Trophoblast cell (in vitro differentiated cells and primary cell): Measurements from ENCODE around the gene ZNF862.
"Not testable (repeated sequence)": the region's sequence is repeated elsewhere in the genome, so short reads cannot be mapped to it uniquely, and the experiment has no call there.

Source experiments
- DNase-seq, 2 donors: peaks; one replicate each; pipeline ENCODE4 v3.0.0-alpha.2; 2016
- H2AFZ ChIP-seq: 2 replicates; pipeline ENCODE4 v1.6.1; 2013; ENCODE audit warnings: low read length, moderate library complexity, mild to moderate bottlenecking; ENCODE audit not compliant: insufficient read depth, poor library complexity
- H2AK5ac ChIP-seq: 2 replicates; pipeline ENCODE4 v1.6.1; 2013; ENCODE audit warnings: mild to moderate bottlenecking, low read length
- H2BK120ac ChIP-seq: 2 replicates; pipeline ENCODE4 v1.6.1; 2013; ENCODE audit warnings: low read length, mild to moderate bottlenecking, moderate library complexity; ENCODE audit not compliant: insufficient read depth, poor library complexity
- H2BK12ac ChIP-seq: 2 replicates; pipeline ENCODE4 v1.6.1; 2013; ENCODE audit warnings: mild to moderate bottlenecking, low read length, moderate library complexity
- H2BK5ac ChIP-seq: 2 replicates; pipeline ENCODE4 v1.6.1; 2013; ENCODE audit warnings: low read length, low read depth, moderate library complexity, mild to moderate bottlenecking; ENCODE audit not compliant: poor library complexity
- H3K14ac ChIP-seq: 2 replicates; pipeline ENCODE4 v1.6.1; 2013; ENCODE audit warnings: mild to moderate bottlenecking, low read length
- H3K18ac ChIP-seq: 2 replicates; pipeline ENCODE4 v1.6.1; 2013; ENCODE audit warnings: mild to moderate bottlenecking, low read length
- H3K23ac ChIP-seq: 2 replicates; pipeline ENCODE4 v1.6.1; 2013; ENCODE audit warnings: low read length
- H3K27ac ChIP-seq: 2 replicates; pipeline ENCODE4 v1.5.1; 2013; ENCODE audit warnings: low read depth, mild to moderate bottlenecking, inconsistent platforms, low read length, moderate library complexity
- H3K27me3 ChIP-seq: 2 replicates; pipeline ENCODE4 v1.6.1; 2013; ENCODE audit warnings: inconsistent platforms, mild to moderate bottlenecking, low read length, moderate library complexity; ENCODE audit not compliant: insufficient read depth
- H3K36me3 ChIP-seq, 2 experiments: 1 replicate in 1 of 2; 2 replicates in 1 of 2; pipeline ENCODE4 v1.6.1; 2013; ENCODE audit warnings: low read length in 2 of 2, mild to moderate bottlenecking in 2 of 2, moderate library complexity in 1 of 2; ENCODE audit not compliant: insufficient read depth in 2 of 2, control insufficient read depth in 1 of 2
- H3K4ac ChIP-seq: 2 replicates; pipeline ENCODE4 v1.6.1; 2013; ENCODE audit warnings: low read depth, mild to moderate bottlenecking, low read length, moderate library complexity
- H3K4me1 ChIP-seq, 2 experiments: 1 replicate in 1 of 2; 2 replicates in 1 of 2; pipeline ENCODE4 v1.6.1; 2013; ENCODE audit warnings: low read length in 2 of 2, mild to moderate bottlenecking in 2 of 2, moderate library complexity in 1 of 2; ENCODE audit not compliant: insufficient read depth in 2 of 2, control insufficient read depth in 1 of 2
- H3K4me2 ChIP-seq: 2 replicates; pipeline ENCODE4 v1.6.1; 2013; ENCODE audit warnings: inconsistent platforms, mild to moderate bottlenecking, low read length, moderate library complexity
- H3K4me3 ChIP-seq: 2 replicates; pipeline ENCODE4 v1.5.1; 2013; ENCODE audit warnings: mild to moderate bottlenecking, low read depth, low read length, inconsistent platforms
- H3K79me1 ChIP-seq: one replicate; pipeline ENCODE4 v1.6.1; 2013; ENCODE audit warnings: low read length
- H3K79me2 ChIP-seq: 2 replicates; pipeline ENCODE4 v1.6.1; 2013; ENCODE audit warnings: low read length, mild to moderate bottlenecking; ENCODE audit not compliant: control insufficient read depth, insufficient read depth, poor library complexity
- H3K9ac ChIP-seq: 2 replicates; pipeline ENCODE4 v1.6.1; 2013; ENCODE audit warnings: mild to moderate bottlenecking, low read length
- H3K9me3 ChIP-seq: 2 replicates; pipeline ENCODE4 v1.6.1; 2013; ENCODE audit warnings: low read depth, mild to moderate bottlenecking, control low read depth, inconsistent platforms, low read length; ENCODE audit not compliant: insufficient read depth
- H4K12ac ChIP-seq: 2 replicates; pipeline ENCODE4 v1.6.1; 2013; ENCODE audit warnings: low read depth, mild to moderate bottlenecking, low read length, moderate library complexity
- H4K8ac ChIP-seq: 2 replicates; pipeline ENCODE4 v1.6.1; 2013; ENCODE audit warnings: low read depth, mild to moderate bottlenecking, low read length, moderate library complexity
- H4K91ac ChIP-seq: one replicate; pipeline ENCODE4 v1.6.1; 2013; ENCODE audit warnings: low read depth, mild to moderate bottlenecking, low read length, moderate library complexity
- WGBS: extraction: QIAGEN DNeasy Blood & Tissue Kit; methylation state at CpG from one replicate; pipeline ENCODE4 v1.1.7; 2013; ENCODE audit warnings: missing lambda C conversion rate; ENCODE audit not compliant: insufficient read length, insufficient coverage; ENCODE audit errors: extremely low coverage; 5-methylcytosine and 5-hydroxymethylcytosine counted together

Gene ZNF862

GRCh38 chr7:149828357-149829309, 9.5 kb upstream of the ZNF862 start:
- no peaks in the 10 kb centered on the region for H3K36me3 ChIP-seq
- no peak overlapping the region for H2AK5ac ChIP-seq
- peaks cover 4% of the 10 kb centered on the region for H3K9me3 ChIP-seq
- DNase-seq: no peak
- no peak overlapping the region for H4K8ac ChIP-seq
- no peak overlapping the region for H2BK120ac ChIP-seq
- no peak overlapping the region for H2BK12ac ChIP-seq
- no peak overlapping the region for H3K18ac ChIP-seq
- no peak overlapping the region for H2BK5ac ChIP-seq
- H3K23ac ChIP-seq: no peak overlapping the region
- no peak overlapping the region for H4K12ac ChIP-seq
- WGBS: no CpG with 5 or more reads among the region's 19 CpGs
- H2AFZ ChIP-seq: no peak overlapping the region
- H3K79me1 ChIP-seq: no peaks in the 10 kb centered on the region
- H3K27me3 ChIP-seq: no peaks in the 10 kb centered on the region
- H3K4me1 ChIP-seq: no peaks in the 10 kb centered on the region
- H3K79me2 ChIP-seq: no peaks in the 10 kb centered on the region
- no peak overlapping the region for H3K14ac ChIP-seq
- no peak overlapping the region for H3K27ac ChIP-seq
- H3K4ac ChIP-seq: no peak overlapping the region
- no peak overlapping the region for H3K4me2 ChIP-seq
- no peak overlapping the region for H4K91ac ChIP-seq
- peak overlapping the region; percentile 5 for H3K4me3 ChIP-seq
- no peak overlapping the region for H3K9ac ChIP-seq

DNA sequence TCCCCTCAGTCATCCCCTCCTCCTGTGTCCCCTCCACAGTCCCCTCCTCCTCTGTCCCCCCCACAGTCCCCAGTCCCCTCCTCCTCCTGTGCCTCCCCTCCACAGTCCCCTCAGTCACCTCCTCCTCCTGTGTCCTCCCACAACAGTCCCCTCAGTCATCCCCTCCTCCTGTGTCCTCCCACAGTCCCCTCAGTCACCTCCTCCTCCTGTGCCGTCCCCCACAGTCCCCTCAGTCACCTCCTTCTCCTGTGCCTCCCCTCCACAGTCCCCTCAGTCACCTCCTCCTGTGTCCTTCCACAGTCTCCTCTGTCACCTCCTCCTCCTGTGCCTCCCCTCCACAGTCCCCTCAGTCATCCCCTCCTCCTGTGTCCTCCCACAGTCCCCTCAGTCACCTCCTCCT, 7.6 kb upstream of the ZNF862 start:
- not testable (repeated sequence) for H4K8ac ChIP-seq, H4K91ac ChIP-seq, H3K9ac ChIP-seq, H2BK5ac ChIP-seq, H3K14ac ChIP-seq, H3K79me2 ChIP-seq, H3K27ac ChIP-seq, H3K79me1 ChIP-seq, H3K4me3 ChIP-seq, H3K23ac ChIP-seq, H3K4me2 ChIP-seq, H2BK12ac ChIP-seq, H3K27me3 ChIP-seq, H3K9me3 ChIP-seq, H4K12ac ChIP-seq, H3K36me3 ChIP-seq, H3K4ac ChIP-seq, H2AFZ ChIP-seq, H2AK5ac ChIP-seq, H3K18ac ChIP-seq, H2BK120ac ChIP-seq, H3K4me1 ChIP-seq, DNase-seq
- WGBS: no CpG with 5 or more reads among the region's 1 CpG

GRCh38 chr7:149830997-149831740, 7.0 kb upstream of the ZNF862 start:
- no peak overlapping the region for H2BK5ac ChIP-seq
- H3K79me1 ChIP-seq: no peaks in the 10 kb centered on the region
- WGBS: no CpG with 5 or more reads among the region's 11 CpGs

GRCh38 chr7:149831741-149832219, 6.4 kb upstream of the ZNF862 start:
- Histone ChIP-seq H2AK5ac (no peak overlapping the region), H4K8ac (no peak overlapping the region), H3K4ac (no peak overlapping the region), H3K4me3 (no peak overlapping the region), H3K9me3 (peaks cover 1% of the 10 kb centered on the region), H2BK120ac (no peak overlapping the region), H3K23ac (no peak overlapping the region), H3K9ac (no peak overlapping the region), H3K14ac (no peak overlapping the region), H3K79me1 (no peaks in the 10 kb centered on the region), H4K12ac (no peak overlapping the region), H3K79me2 (no peaks in the 10 kb centered on the region), H3K4me2 (no peak overlapping the region), H2BK12ac (no peak overlapping the region), H2BK5ac (no peak overlapping the region), H3K36me3 (no peaks in the 10 kb centered on the region), H3K27me3 (no peaks in the 10 kb centered on the region), H4K91ac (no peak overlapping the region), H3K4me1 (no peaks in the 10 kb centered on the region), H2AFZ (no peak overlapping the region), H3K27ac (no peak overlapping the region), H3K18ac (no peak overlapping the region)
- no CpG with 5 or more reads among the region's 9 CpGs for WGBS
- DNase-seq: no peak

More at GRCh38 chr7:149830997-149831740, 7.0 kb upstream of the ZNF862 start:
- Histone ChIP-seq H3K9ac (no peak overlapping the region), H3K14ac (no peak overlapping the region), H2AFZ (no peak overlapping the region), H4K12ac (no peak overlapping the region), H3K27ac (no peak overlapping the region), H2AK5ac (no peak overlapping the region), H3K23ac (no peak overlapping the region), H2BK12ac (no peak overlapping the region), H4K91ac (no peak overlapping the region), H3K27me3 (no peaks in the 10 kb centered on the region), H3K4me3 (no peak overlapping the region), H2BK120ac (no peak overlapping the region), H4K8ac (no peak overlapping the region), H3K79me2 (no peaks in the 10 kb centered on the region), H3K18ac (no peak overlapping the region), H3K4me1 (no peaks in the 10 kb centered on the region), H3K36me3 (no peaks in the 10 kb centered on the region), H3K9me3 (peaks cover 1% of the 10 kb centered on the region), H3K4me2 (no peak overlapping the region), H3K4ac (no peak overlapping the region)
- DNase-seq: no peak
